Sigmoid colon (tissue), 7 donors: Measurements from ENCODE around the gene CCDC107. TPM values are rescaled to one million over a fixed set of nuclear protein-coding genes. Genes with fewer than 3 reads are reported as not detected.
A peak's percentile ranks its signal among the peaks of the same experiment; 100 is the strongest.

Experiments used
- DNase-seq: peaks from one replicate; pipeline ENCODE4 v3.0.0-alpha.2; 2019
- H3K27ac ChIP-seq, 4 donors: fragments of 200-600 bp; sonication (generic); one replicate each; pipeline ENCODE4 v1.5.1; 2016 to 2019; ENCODE audit warnings: mild to moderate bottlenecking in 1 of 4
- H3K27me3 ChIP-seq, 3 donors: fragments of 200-600 bp; sonication (generic); one replicate each; pipeline ENCODE4 v1.5.1; 2019; ENCODE audit warnings: mild to moderate bottlenecking in 1 of 3
- H3K36me3 ChIP-seq, 4 donors: fragments of 200-600 bp; sonication (generic); one replicate each; pipeline ENCODE4 v1.5.1; 2016 to 2019
- H3K4me1 ChIP-seq, 4 donors: fragments of 200-600 bp; sonication (generic); one replicate each; pipeline ENCODE4 v1.5.1; 2017 to 2019
- H3K4me3 ChIP-seq, 4 donors: fragments of 200-600 bp; sonication (generic); one replicate each; pipeline ENCODE4 v1.5.1; 2017 to 2019; ENCODE audit warnings: mild to moderate bottlenecking in 2 of 4, moderate library complexity in 1 of 4
- H3K9me3 ChIP-seq, 4 donors: fragments of 200-600 bp in 3 of 4; sonication (generic) in 3 of 4; one replicate each; pipeline versions ENCODE4 v1.5.1 to v1.6.1; 2013 to 2019
- POLR2A ChIP-seq, 2 donors: fragments of 450-650 bp; IDR thresholded peaks; one replicate each; pipeline ENCODE4 v1.6.1; 2016; ENCODE audit warnings: antibody characterized with exemption in 2 of 2, mild to moderate bottlenecking in 2 of 2, moderate library complexity in 2 of 2
- POLR2AphosphoS5 ChIP-seq, 4 donors: sonication (generic); formaldehyde crosslinking; IDR thresholded peaks; one replicate each; pipeline ENCODE4 v1.6.1; 2017; ENCODE audit warnings: antibody characterized with exemption in 4 of 4
- WGBS, 2 donors: extraction: QIAGEN DNeasy Blood & Tissue Kit; methylation state at CpG; one replicate each; pipeline ENCODE4 v1.1.7; 2013; 5-methylcytosine and 5-hydroxymethylcytosine counted together
- intact Hi-C: fragments of 100-400 bp; cut with DNase I; formaldehyde crosslinking; loops from one replicate; pipeline ENCODE4 v1.15.1; 2023
- polyA plus RNA-seq, 3 donors: library from polyadenylated mRNA; stranded (reverse); fragments of 200-250 nt; gene quantifications; one replicate each; pipeline ENCODE4 v1.2.3, GENCODE V29; 2013
- small RNA-seq, 3 donors: library from RNA; depleted of rRNA; stranded (forward); fragments of <200 nt; gene quantifications; one replicate each; pipeline ENCODE3, GENCODE V24; 2016
- total RNA-seq, 4 donors: library from RNA; depleted of rRNA; stranded (reverse); fragments of >200 nt; gene quantifications; one replicate each; pipeline ENCODE4 v1.1.0, GENCODE V29; 2016
- donor health status: healthy with polysubstance abuse.
- donor health status: Bipolar disorder and iron deficiency.
- donor health status: healthy.

Gene CCDC107
- total and polyA plus RNA-seq, 7 donors: 21.3 to 112 (median 70.6) TPM

DNA sequence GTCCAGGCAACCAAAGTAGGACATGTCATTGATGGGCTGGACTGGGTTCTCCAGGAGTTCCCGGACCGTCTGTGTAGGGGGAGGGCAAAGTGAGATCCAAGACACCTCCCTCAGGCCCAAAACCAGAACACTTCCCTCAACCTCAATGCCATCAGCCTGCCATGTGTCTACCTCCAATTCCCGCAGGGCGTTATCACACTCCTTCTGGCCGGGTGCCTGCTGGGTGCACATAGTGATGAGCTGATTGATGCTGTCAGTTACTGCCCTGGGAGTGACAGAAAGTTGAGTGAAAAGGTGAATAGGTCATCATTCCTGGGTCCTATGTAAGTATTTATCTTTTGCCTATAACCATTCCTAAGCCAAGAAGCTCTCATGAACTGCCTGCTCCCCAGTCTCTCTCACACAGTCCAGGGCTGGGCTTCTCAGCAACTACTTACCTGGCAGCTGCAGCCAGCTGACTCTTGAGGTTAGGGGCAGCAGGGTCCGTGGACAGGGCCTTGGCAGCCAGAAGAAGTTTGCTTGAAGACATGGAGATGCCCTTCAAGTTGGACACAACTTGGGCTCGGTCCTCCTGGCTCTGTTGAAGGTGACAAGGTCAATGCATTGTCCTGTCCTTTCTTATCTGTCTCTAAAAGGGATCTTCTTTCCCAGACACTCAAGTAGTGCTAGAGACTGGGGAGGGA lies 52.9 kb downstream of the CCDC107 start:
- H3K36me3 ChIP-seq: peaks cover 85 to 100% (median 93%) of the 10 kb centered on the region in 4 donors
- peak in 1 of 4 donors; percentile 20 for TF ChIP-seq POLR2AphosphoS5 (IDR thresholded peaks at IDR 0.05)
- TF ChIP-seq POLR2A (IDR thresholded peaks at IDR 0.05): no peak
- H3K4me3 ChIP-seq: no peak overlapping the region
- intact Hi-C loops: no loop called here
- H3K9me3 ChIP-seq: no peaks in the 10 kb centered on the region
- peak; percentile 45 for DNase-seq
- peaks cover 0 to 6% (median 0%) of the 10 kb centered on the region in 4 donors for H3K4me1 ChIP-seq
- WGBS, 2 donors: 85 to 93% methylated on average over 7 of the region's 7 CpGs
- H3K27ac ChIP-seq: peak overlapping the region; percentile 31 to 57 (median 38)
- H3K27me3 ChIP-seq: no peaks in the 10 kb centered on the region

Small RNA genes within 50 kb of the gene (small RNA-seq; reads per million reads assigned to genes)
- gene RMRP: 0 reads per million in 3 donors
- 0 reads per million in 3 donors for gene RN7SL22P

Other genes starting within 250 kb of the CCDC107 start
- gene RUSC2, start 168.2 kb upstream of the CCDC107 start, total RNA-seq: 10 to 100 TPM; 30.9 to 47.1 (median 43.4) TPM
- gene RUSC2, start 168.2 kb upstream of the CCDC107 start, polyA plus RNA-seq: 1 to 10 TPM in 2 of 3 donors, under 1 TPM in 1; 0.92 to 5.6 (median 1.2) TPM
- 10 to 100 TPM; 23.5 to 47.4 (median 29.2) TPM for gene TESK1, start 53.0 kb upstream of the CCDC107 start, total RNA-seq
- gene TESK1, start 53.0 kb upstream of the CCDC107 start, polyA plus RNA-seq: 10 to 100 TPM; 24.6 to 33.3 (median 27.0) TPM
- 1 to 10 TPM in 2 of 4 donors, under 1 TPM in 2; 0.36 to 8.0 (median 1.1) TPM for gene CD72, start 39.9 kb upstream of the CCDC107 start, total RNA-seq
- 10 to 100 TPM in 1 of 3 donors, 1 to 10 TPM in 2; 1.2 to 42.1 (median 1.4) TPM for gene CD72, start 39.9 kb upstream of the CCDC107 start, polyA plus RNA-seq
- gene SIT1, start 7.4 kb upstream of the CCDC107 start, total RNA-seq: under 1 TPM in 2 of 4 donors, not detected in 2; 0.81 to 0.82 TPM
- 10 to 100 TPM in 1 of 3 donors, 1 to 10 TPM in 1, not detected in 1; 1.8 to 15.9 TPM for gene SIT1, start 7.4 kb upstream of the CCDC107 start, polyA plus RNA-seq
- gene RMRP, start 273 bp upstream of the CCDC107 start, total RNA-seq: over 10,000 TPM in 2 of 4 donors, 1,000 to 10,000 TPM in 2; 2,523 to 26,387 (median 8,883) TPM
- 100 to 1,000 TPM in 1 of 3 donors, not detected in 2; 480 TPM for gene RMRP, start 273 bp upstream of the CCDC107 start, polyA plus RNA-seq
- gene ARHGEF39, start 6.9 kb downstream of the CCDC107 start, total RNA-seq: 1 to 10 TPM in 3 of 4 donors, under 1 TPM in 1; 0.99 to 3.3 (median 1.4) TPM
- gene ARHGEF39, start 6.9 kb downstream of the CCDC107 start, polyA plus RNA-seq: 1 to 10 TPM in 2 of 3 donors, under 1 TPM in 1; 0.60 to 9.0 (median 1.6) TPM
- gene CA9, start 15.6 kb downstream of the CCDC107 start, total RNA-seq: under 1 TPM in 2 of 4 donors, not detected in 2; 0.33 to 0.71 TPM
- gene CA9, start 15.6 kb downstream of the CCDC107 start, polyA plus RNA-seq: 1 to 10 TPM in 1 of 3 donors, not detected in 2; 1.7 TPM
- 1,000 to 10,000 TPM; 3,590 to 8,131 (median 6,107) TPM for gene TPM2, start 31.6 kb downstream of the CCDC107 start, total RNA-seq
- 100 to 1,000 TPM in 2 of 3 donors, 10 to 100 TPM in 1; 49.9 to 447 (median 334) TPM for gene TPM2, start 31.6 kb downstream of the CCDC107 start, polyA plus RNA-seq
- 100 to 1,000 TPM; 354 to 609 (median 525) TPM for gene TLN1, start 73.9 kb downstream of the CCDC107 start, total RNA-seq
- 100 to 1,000 TPM in 1 of 3 donors, 10 to 100 TPM in 2; 45.0 to 143 (median 57.6) TPM for gene TLN1, start 73.9 kb downstream of the CCDC107 start, polyA plus RNA-seq
- 10 to 100 TPM; 65.9 to 82.7 (median 75.4) TPM for gene CREB3, start 74.4 kb downstream of the CCDC107 start, total RNA-seq
- 10 to 100 TPM; 31.0 to 39.0 (median 35.3) TPM for gene CREB3, start 74.4 kb downstream of the CCDC107 start, polyA plus RNA-seq
- 10 to 100 TPM; 45.9 to 91.7 (median 64.8) TPM for gene GBA2, start 90.9 kb downstream of the CCDC107 start, total RNA-seq
- 10 to 100 TPM; 34.8 to 88.5 (median 58.5) TPM for gene GBA2, start 90.9 kb downstream of the CCDC107 start, polyA plus RNA-seq
- 10 to 100 TPM; 13.3 to 23.5 (median 13.5) TPM for gene RGP1, start 91.0 kb downstream of the CCDC107 start, total RNA-seq
- 10 to 100 TPM; 10.2 to 37.2 (median 21.3) TPM for gene RGP1, start 91.0 kb downstream of the CCDC107 start, polyA plus RNA-seq
- gene MSMP, start 96.0 kb downstream of the CCDC107 start, total RNA-seq: not detected
- under 1 TPM in 1 of 3 donors, not detected in 2; 0.57 TPM for gene MSMP, start 96.0 kb downstream of the CCDC107 start, polyA plus RNA-seq
- 10 to 100 TPM; 20.3 to 26.6 (median 24.4) TPM for gene NPR2, start 133.3 kb downstream of the CCDC107 start, total RNA-seq
- gene NPR2, start 133.3 kb downstream of the CCDC107 start, polyA plus RNA-seq: 1 to 10 TPM in 1 of 3 donors, under 1 TPM in 2; 0.60 to 9.5 (median 0.69) TPM
- gene SPAG8, start 154.0 kb downstream of the CCDC107 start, total RNA-seq: 1 to 10 TPM; 1.4 to 2.8 (median 2.4) TPM
- 1 to 10 TPM in 1 of 3 donors, not detected in 2; 1.1 TPM for gene SPAG8, start 154.0 kb downstream of the CCDC107 start, polyA plus RNA-seq
- 10 to 100 TPM; 23.5 to 42.8 (median 36.2) TPM for gene HINT2, start 156.8 kb downstream of the CCDC107 start, total RNA-seq
- 100 to 1,000 TPM in 2 of 3 donors, 10 to 100 TPM in 1; 85.8 to 125 (median 112) TPM for gene HINT2, start 156.8 kb downstream of the CCDC107 start, polyA plus RNA-seq
- not detected for gene FAM221B, start 170.4 kb downstream of the CCDC107 start, total RNA-seq
- under 1 TPM in 1 of 3 donors, not detected in 2; 0.03 TPM for gene FAM221B, start 170.4 kb downstream of the CCDC107 start, polyA plus RNA-seq
- 10 to 100 TPM in 1 of 4 donors, 1 to 10 TPM in 3; 6.4 to 12.5 (median 8.4) TPM for gene TMEM8B, start 170.9 kb downstream of the CCDC107 start, total RNA-seq
- gene TMEM8B, start 170.9 kb downstream of the CCDC107 start, polyA plus RNA-seq: 1 to 10 TPM; 3.5 to 9.5 (median 4.2) TPM
- not detected for gene OR13J1, start 212.1 kb downstream of the CCDC107 start, total RNA-seq
- not detected for gene OR13J1, start 212.1 kb downstream of the CCDC107 start, polyA plus RNA-seq
- 1 to 10 TPM; 2.1 to 6.4 (median 4.0) TPM for gene HRCT1, start 247.9 kb downstream of the CCDC107 start, total RNA-seq
- gene HRCT1, start 247.9 kb downstream of the CCDC107 start, polyA plus RNA-seq: 10 to 100 TPM in 2 of 3 donors, 1 to 10 TPM in 1; 4.2 to 88.5 (median 12.7) TPM